GM18861 (cell line): ENCODE measurements around the gene TDP1.
"Not testable (repeated sequence)": the region's sequence is repeated elsewhere in the genome, so short reads cannot be mapped to it uniquely, and the experiment has no call there.

ENCODE experiments used
- ATAC-seq: cut with Tn5 transposase; IDR thresholded peaks from one replicate; pipeline ENCODE4 v1.9.1; 2021; ENCODE audit not compliant: unreplicated experiment

The TDP1 gene

DNA sequence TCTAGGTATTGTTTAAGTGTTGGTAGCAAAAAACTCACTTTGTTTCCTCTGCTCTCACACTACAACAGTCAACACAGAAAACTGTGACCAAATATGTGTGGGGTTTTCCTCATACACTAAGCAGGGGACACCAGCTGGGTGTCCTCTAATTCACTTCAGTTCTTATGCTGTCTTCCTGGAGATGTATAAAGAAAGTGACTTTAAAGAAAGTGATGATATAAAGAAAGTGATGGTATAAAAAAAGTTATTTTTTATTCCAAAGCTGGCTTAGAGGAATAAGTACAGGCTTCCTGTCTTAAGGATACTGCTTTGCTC, 31.4 kb downstream of the TDP1 start:
- no peak for ATAC-seq

DNA sequence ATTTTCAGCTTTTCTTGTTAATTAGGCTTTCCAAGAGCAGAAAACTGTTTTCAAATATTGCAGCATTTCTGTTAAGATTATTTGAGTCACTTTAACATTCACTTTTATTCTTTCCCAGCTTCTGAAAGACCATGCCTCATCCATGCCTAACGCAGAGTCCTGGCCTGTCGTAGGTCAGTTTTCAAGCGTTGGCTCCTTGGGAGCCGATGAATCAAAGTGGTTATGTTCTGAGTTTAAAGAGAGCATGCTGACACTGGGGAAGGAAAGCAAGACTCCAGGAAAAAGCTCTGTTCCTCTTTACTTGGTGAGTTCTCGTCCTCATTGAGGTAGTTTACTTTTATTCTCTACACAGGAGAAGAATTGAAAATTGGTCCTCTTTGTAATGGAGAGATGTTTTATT, 33.1 kb downstream of the TDP1 start:
- ATAC-seq, result no peak

- no peak for ATAC-seq
Observed at GRCh38 chr14:89990218-89990617, 34.5 kb downstream of the TDP1 start.

GRCh38 chr14:89990623-89991275, 35.0 kb downstream of the TDP1 start:
- no peak for ATAC-seq

DNA sequence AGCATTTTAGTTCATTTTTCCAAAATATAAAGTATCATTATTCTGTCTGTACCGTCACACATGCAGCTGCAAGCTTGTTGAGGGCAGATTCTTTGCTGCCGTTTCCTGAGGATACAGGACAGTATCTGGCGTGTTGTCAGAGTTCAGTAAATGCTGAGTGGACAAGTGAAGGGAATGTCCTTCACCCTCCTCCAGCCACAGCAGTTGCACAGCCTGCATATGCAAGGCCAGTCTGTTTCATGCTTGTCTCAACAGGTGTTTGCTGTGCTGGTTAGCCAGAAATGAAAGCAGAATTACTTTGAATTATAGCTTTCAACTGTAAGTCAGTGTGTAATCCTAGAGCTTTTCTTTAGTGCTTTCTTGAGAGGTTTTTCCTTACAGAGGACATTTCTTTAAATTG, 36.5 kb downstream of the TDP1 start:
- no peak for ATAC-seq

DNA sequence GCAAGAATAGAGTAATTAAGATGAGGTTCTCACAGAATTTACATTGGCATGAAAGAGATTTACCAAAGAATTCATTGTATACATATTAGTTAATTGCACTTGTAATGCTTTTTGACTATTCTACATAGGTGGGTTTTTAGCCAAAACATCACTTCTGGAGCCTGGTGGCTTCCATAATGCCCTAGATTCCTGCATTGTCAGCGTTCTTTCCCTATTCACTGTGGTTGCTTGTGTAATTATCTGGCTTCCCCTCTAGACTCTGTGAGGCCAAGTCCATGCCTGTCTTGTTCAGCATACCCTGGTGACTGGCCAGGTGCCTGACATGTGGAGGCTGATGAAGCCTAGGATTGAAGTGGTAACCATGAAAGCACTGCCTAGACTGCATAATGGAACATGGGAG, 41.2 kb downstream of the TDP1 start:
- ATAC-seq, result no peak

GRCh38 chr14:90000935-90001334, 45.2 kb downstream of the TDP1 start:
- no peak for ATAC-seq

GRCh38 chr14:90003526-90004307, 48.0 kb downstream of the TDP1 start:
- no peak for ATAC-seq

DNA sequence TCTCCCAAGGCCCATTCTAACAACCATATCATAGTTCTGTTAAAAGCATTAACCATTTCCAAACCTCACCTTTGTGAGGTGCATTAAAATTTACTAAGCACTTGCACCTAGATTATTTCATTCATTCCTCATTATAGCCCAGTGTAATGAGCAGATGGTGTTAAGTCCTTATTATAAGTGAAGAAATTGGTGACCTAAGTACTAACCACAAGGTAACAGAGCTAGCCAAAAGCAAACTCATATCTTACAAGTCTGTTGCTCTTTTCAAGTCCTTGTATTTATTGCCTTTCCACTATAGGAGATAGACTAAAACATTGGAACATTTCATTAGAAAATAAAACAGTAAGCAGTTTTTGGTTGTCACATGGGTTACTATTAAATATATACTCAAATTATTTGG, 49.7 kb downstream of the TDP1 start:
- no peak for ATAC-seq

DNA sequence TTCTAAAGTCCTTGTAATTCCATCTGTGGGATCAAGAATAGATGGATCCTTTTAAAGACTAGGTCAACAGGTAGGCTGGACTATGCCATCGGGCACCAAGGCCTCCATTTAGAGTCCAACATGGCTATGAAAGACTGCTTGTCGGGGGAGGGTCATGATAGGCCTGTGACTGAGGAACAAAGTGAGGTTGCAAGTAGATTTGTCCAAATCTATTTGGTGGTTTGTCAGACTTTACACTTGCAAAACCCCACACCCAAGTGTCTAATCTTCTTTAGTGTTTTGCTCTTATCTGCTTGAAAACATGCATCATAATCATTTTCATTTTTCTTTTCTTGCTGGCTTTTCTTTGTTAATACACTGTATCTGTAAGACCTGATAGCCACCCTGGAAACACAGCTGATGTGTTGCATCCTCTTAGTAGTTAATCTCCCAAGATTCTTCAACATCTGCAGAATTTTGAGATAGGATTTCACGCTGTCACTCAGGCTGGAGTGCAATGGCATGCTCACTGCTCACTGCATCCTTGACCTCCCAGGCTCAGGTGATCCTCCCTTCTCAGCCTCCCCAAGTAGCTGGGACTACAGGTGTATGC, 50.3 kb downstream of the TDP1 start:
- ATAC-seq, result no peak

- no peak for ATAC-seq
Observed at GRCh38 chr14:90017371-90017770, 61.6 kb downstream of the TDP1 start.

DNA sequence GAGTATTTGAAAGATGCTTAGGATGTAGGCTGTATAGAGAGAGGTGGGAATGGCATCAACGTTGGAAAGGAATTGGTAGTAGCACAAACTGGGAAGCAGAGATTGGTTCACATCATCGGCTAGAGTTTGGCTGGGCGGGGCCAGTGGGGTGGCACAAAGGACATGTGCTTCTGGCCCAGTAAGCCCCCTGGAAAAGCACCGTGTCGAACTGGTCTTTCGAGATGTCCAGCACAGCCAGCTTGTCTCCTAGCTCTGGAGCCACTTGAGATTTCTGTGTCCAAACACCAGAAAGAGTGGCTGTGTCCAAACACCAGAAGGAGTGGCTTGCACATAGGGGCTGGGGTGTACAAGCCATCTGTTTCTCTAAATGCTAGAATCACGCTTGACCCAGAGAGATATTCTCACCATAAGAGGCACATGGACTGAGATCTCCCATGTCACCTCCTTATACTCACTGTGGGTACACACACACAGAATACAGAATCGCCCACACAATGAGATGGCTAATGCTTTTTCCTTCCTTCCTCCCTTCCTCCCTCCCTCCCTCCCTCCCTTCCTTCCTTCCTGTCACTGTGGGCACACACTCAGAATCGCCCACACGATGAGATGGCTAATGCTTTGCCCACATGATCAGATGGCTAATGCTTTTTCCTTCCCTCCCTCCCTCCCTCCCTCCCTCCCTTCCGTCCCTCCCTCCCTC, 64.2 kb downstream of the TDP1 start:
- no peak for ATAC-seq

GRCh38 chr14:90023176-90023896, 67.6 kb downstream of the TDP1 start:
- ATAC-seq, result no peak

- no peak for ATAC-seq
Observed at GRCh38 chr14:90024910-90025309, 69.2 kb downstream of the TDP1 start.

- not testable (repeated sequence) for ATAC-seq
Observed at GRCh38 chr14:90026608-90027007, 70.9 kb downstream of the TDP1 start.

DNA sequence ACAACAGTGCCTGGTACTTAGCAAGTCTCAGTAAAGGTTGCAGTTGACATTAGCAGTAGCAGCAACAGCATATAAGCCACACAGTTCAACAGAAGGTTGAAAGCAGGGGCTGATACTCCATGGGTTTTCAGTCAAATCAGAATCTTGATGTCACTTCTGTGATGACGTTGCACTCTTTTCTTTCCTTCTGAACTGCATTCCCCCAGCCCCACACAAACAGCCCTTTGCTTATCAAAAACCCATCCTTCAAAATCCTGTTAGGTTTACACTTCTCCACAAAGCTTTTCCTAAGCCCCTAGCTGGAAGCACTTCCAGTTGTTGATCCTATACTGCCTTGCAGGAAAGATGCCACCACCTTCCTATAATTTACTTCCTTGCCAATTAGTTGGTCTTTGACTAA, 72.1 kb downstream of the TDP1 start:
- no peak for ATAC-seq

- no peak for ATAC-seq
Observed at GRCh38 chr14:90034156-90034555, 78.4 kb downstream of the TDP1 start.

GRCh38 chr14:90034835-90035525, 79.3 kb downstream of the TDP1 start:
- ATAC-seq, result no peak

DNA sequence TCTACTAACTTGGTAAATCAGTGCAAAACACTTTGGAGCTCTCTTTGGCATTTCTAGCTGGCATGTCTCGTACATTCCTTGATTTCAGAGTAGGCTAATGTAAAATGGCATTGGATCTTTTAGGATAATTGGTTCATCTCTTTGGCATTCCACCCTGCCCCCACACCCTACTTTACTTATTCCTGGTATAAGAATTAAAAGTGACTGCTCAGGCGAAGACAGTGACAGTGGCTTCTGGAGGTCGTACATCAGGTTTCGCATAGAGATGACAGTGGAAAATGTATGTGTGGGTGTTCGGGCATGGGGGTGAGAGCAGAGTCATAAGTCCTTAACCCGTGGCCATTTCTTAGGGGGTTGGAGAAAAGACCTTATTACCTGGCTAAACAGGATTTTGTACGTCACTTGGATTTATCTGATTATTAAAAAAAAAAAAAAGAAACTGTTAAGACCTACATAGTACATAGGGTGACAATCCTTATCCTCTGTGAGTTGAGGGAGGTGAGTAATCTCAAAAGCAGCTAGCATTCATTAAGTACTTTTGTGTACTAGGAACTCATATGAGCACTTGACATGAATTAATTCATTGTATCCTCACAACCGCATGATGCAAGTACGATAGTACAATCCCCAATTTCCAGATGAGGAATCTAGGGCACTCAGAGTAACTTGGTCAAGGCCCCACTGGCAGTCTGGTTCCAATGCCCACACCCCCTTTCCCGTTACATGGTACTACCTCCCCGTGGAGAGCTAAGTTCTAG, 83.7 kb downstream of the TDP1 start:
- ATAC-seq, result no peak

DNA sequence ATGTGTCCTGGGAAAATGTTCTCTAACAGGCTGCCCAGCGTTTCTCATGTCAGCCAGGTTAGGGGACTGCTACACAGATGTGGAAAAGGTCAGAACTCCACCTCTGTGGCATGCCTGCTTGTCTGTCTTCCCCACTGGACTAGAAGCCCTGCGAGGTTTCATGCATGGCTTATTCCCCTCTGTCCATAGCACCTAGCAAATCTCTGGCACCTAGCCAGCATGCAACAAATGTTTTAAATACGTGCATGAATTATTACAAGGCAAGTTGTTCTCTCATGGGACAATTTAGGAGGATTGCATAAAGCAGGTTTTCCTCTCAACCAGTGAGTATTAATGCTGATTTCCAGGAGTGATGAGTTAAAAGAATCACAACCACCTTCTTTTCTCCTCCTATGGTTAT, 84.7 kb downstream of the TDP1 start:
- no peak for ATAC-seq
